OCI-LY1 (cell line): Measurements from ENCODE around the gene CCDC190.

Experiments used
- H2AFZ ChIP-seq: fragments of 200-600 bp; sonication (generic), shearing (Covaris generic); 2 replicates; pipeline ENCODE4 v1.6.0; 2014; ENCODE audit warnings: antibody characterized with exemption, mild to moderate bottlenecking, low read length
- H3F3A ChIP-seq: fragments of 200-600 bp; sonication (generic), shearing (Covaris generic); 2 replicates; pipeline ENCODE4 v1.6.0; 2014; ENCODE audit warnings: mild to moderate bottlenecking, antibody characterized with exemption, low read length, moderate library complexity; ENCODE audit not compliant: insufficient read depth
- H3K27ac ChIP-seq: fragments of 200-600 bp; sonication (generic); 2 replicates; pipeline ENCODE4 v1.5.1; 2014; ENCODE audit warnings: low read length, mixed run types, mild to moderate bottlenecking, low read depth; ENCODE audit not compliant: poor library complexity, severe bottlenecking
- H3K27me3 ChIP-seq: fragments of 200-600 bp; sonication (generic); 2 replicates; pipeline ENCODE4 v1.6.0; 2014; ENCODE audit warnings: antibody characterized with exemption, mild to moderate bottlenecking, low read length, moderate library complexity; ENCODE audit not compliant: insufficient read depth
- H3K36me3 ChIP-seq: fragments of 200-600 bp; sonication (generic); 2 replicates; pipeline ENCODE4 v1.6.1; 2014; ENCODE audit warnings: mild to moderate bottlenecking, antibody characterized with exemption, low read length, moderate library complexity, mixed read lengths; ENCODE audit not compliant: insufficient read depth
- H3K4me1 ChIP-seq: fragments of 200-600 bp; sonication (generic); 2 replicates; pipeline ENCODE4 v1.5.1; 2014; ENCODE audit warnings: mild to moderate bottlenecking, low read length, moderate library complexity; ENCODE audit not compliant: insufficient read depth, severe bottlenecking
- H3K4me2 ChIP-seq: fragments of 200-600 bp; sonication (generic), shearing (Covaris generic); 2 replicates; pipeline ENCODE4 v1.6.1; 2014; ENCODE audit warnings: low read length
- H3K4me3 ChIP-seq: fragments of 200-600 bp; sonication (generic); 2 replicates; pipeline ENCODE4 v1.5.1; 2014; ENCODE audit warnings: low read length, low read depth, mild to moderate bottlenecking, mixed read lengths; ENCODE audit not compliant: poor library complexity, severe bottlenecking
- H3K79me2 ChIP-seq: fragments of 200-600 bp; shearing (Covaris generic); 2 replicates; pipeline ENCODE4 v1.6.1; 2016; ENCODE audit warnings: mixed run types, low read length, mixed read lengths; ENCODE audit not compliant: insufficient read depth
- H3K9ac ChIP-seq: fragments of 200-600 bp; sonication (generic), shearing (Covaris generic); 2 replicates; pipeline ENCODE4 v1.6.1; 2014; ENCODE audit warnings: mild to moderate bottlenecking, low read length, mixed read lengths
- H3K9me2 ChIP-seq: fragments of 200-600 bp; sonication (generic), shearing (Covaris generic); 2 replicates; pipeline ENCODE4 v1.6.1; 2014; ENCODE audit warnings: low read depth, mild to moderate bottlenecking, low read length, mixed read lengths
- H3K9me3 ChIP-seq: fragments of 200-600 bp; shearing (Covaris generic); 2 replicates; pipeline ENCODE4 v1.6.1; 2014; ENCODE audit warnings: low read length, mixed read lengths
- H4K20me1 ChIP-seq: fragments of 200-600 bp; sonication (generic), shearing (Covaris generic); 2 replicates; pipeline ENCODE4 v1.6.0; 2016; ENCODE audit warnings: mild to moderate bottlenecking, low read length; ENCODE audit not compliant: insufficient read depth
- EZH2 ChIP-seq: fragments of 200-600 bp; sonication (generic), shearing (Covaris generic); IDR thresholded peaks from 2 replicates; pipeline ENCODE4 v1.8.0; 2017; ENCODE audit warnings: borderline replicate concordance, mixed run types, mild to moderate bottlenecking, antibody characterized with exemption, low read length, moderate library complexity, mixed read lengths
- TF ChIP-seq, protein P1 (sequence below): fragments of 200-600 bp; sonication (generic), shearing (Covaris generic); IDR thresholded peaks from 2 replicates; pipeline ENCODE4 v1.5.1; 2017; ENCODE audit warnings: mild to moderate bottlenecking, antibody characterized with exemption, low read length, moderate library complexity, mixed read lengths

Gene CCDC190

DNA sequence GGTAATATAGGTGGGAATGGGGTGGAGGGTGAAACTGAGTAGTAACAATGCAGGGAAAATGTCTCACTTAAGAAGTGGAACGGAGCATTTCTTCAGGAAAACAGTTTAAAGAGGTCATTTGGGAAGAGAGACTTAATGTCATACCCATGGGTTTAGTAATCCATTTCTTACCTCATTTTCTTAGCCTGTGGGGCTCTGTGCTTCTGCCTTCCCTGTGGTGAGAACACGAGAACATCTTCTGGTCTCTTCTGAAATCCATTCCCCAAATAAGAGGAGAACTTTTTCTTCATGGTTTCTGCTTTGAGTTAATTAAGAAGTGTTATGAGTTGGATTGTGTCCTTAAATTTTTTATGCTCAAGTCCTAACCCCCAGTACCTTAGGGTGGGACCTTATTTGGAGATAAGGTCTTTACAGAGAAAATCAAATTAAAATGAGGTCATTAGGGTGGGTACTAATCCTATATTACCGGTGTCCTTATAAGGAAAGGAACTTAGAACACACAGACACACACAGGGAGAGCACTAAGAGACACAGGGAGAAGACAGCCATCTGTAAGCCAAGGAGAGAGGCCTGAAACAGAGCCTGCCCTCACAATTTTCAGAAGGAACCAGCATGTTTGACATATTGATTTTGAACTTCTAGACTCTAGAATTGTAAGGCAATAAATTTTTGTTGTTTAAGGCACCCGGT is 5.4 kb downstream of the CCDC190 start:
- TF ChIP-seq EZH2, result no peak
- TF ChIP-seq, protein P1, sequence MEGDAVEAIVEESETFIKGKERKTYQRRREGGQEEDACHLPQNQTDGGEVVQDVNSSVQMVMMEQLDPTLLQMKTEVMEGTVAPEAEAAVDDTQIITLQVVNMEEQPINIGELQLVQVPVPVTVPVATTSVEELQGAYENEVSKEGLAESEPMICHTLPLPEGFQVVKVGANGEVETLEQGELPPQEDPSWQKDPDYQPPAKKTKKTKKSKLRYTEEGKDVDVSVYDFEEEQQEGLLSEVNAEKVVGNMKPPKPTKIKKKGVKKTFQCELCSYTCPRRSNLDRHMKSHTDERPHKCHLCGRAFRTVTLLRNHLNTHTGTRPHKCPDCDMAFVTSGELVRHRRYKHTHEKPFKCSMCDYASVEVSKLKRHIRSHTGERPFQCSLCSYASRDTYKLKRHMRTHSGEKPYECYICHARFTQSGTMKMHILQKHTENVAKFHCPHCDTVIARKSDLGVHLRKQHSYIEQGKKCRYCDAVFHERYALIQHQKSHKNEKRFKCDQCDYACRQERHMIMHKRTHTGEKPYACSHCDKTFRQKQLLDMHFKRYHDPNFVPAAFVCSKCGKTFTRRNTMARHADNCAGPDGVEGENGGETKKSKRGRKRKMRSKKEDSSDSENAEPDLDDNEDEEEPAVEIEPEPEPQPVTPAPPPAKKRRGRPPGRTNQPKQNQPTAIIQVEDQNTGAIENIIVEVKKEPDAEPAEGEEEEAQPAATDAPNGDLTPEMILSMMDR, result no peak
- Histone ChIP-seq H3F3A (no peaks in the 10 kb centered on the region), H3K4me3 (no peak overlapping the region), H4K20me1 (no peaks in the 10 kb centered on the region), H3K36me3 (no peaks in the 10 kb centered on the region), H3K27me3 (no peaks in the 10 kb centered on the region), H3K9ac (no peak overlapping the region), H3K9me2 (no peaks in the 10 kb centered on the region), H3K79me2 (no peaks in the 10 kb centered on the region), H3K9me3 (no peaks in the 10 kb centered on the region), H3K4me1 (no peaks in the 10 kb centered on the region), H3K4me2 (no peak overlapping the region), H2AFZ (no peak overlapping the region), H3K27ac (no peak overlapping the region)

DNA sequence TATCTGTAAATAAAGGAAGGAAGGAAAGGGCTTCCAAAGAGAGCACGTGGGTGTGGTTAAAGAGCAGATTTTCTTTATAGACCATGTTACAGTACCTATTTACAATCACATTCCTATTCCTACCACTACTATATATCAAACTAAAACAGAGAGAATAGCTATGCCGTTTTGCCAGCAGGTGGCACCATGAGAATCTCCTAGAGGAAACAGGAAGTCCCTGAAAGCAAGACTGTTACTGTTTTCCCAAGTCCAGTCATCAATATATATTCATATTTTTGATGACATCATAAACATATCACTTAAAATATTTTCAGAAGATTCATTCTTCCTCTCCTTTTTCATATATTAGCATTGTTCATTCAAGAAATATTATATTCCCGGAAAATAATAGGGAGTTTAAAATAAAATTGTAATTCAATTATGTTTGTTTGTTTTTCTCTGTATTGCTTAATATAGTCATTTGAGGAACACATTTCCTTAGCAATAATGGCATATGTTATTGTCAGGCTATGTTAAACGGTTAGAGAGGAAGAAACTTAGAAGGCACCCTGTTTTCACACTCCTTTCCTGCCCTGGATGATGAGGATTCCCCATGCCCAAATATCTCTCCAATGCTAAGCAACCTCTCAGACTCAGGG is 6.6 kb downstream of the CCDC190 start:
- Histone ChIP-seq H3F3A (no peaks in the 10 kb centered on the region), H3K4me1 (no peaks in the 10 kb centered on the region), H4K20me1 (no peaks in the 10 kb centered on the region), H3K27me3 (no peaks in the 10 kb centered on the region), H3K4me3 (no peak overlapping the region), H3K79me2 (no peaks in the 10 kb centered on the region), H3K9me3 (no peaks in the 10 kb centered on the region), H2AFZ (no peak overlapping the region), H3K27ac (no peak overlapping the region), H3K9ac (no peak overlapping the region), H3K36me3 (no peaks in the 10 kb centered on the region), H3K9me2 (no peaks in the 10 kb centered on the region), H3K4me2 (no peak overlapping the region)
- TF ChIP-seq, protein P1, result peak; percentile 73
- TF ChIP-seq EZH2, result no peak

DNA sequence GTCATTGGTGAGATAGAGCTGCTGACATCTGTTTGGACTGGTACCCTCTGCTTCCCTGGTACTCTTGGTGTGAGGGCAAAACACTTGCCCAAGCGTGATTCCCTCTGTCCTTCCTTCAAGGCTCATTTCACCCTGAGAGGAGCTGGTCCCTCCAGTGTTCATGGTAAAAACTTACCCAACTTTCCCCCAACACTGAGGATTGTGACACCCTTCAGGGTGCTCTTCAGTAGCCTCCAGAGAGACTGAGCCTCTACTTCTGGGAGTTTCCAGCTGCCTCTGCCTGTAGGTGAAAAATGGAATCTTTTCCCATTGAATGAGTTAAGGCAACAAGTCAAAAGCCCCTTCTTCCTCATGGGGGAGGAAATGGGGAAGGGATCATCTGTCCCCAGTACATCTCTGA is 9.6 kb downstream of the CCDC190 start:
- TF ChIP-seq EZH2, result no peak
- TF ChIP-seq, protein P1, result no peak
- Histone ChIP-seq H3K9ac (no peak overlapping the region), H3K79me2 (no peaks in the 10 kb centered on the region), H3K9me3 (no peaks in the 10 kb centered on the region), H3K4me1 (no peaks in the 10 kb centered on the region), H4K20me1 (no peaks in the 10 kb centered on the region), H3K27me3 (no peaks in the 10 kb centered on the region), H3K4me3 (no peak overlapping the region), H3K9me2 (no peaks in the 10 kb centered on the region), H2AFZ (no peak overlapping the region), H3K27ac (no peak overlapping the region), H3F3A (no peaks in the 10 kb centered on the region), H3K4me2 (no peak overlapping the region), H3K36me3 (no peaks in the 10 kb centered on the region)
